GM12892 (cell line): ENCODE results near the gene FSHR.

ENCODE experiments used
- POLR2A ChIP-seq: IDR thresholded peaks from 2 replicates; pipeline ENCODE4 v1.6.1; 2011; ENCODE audit warnings: low read depth, low read length, control low read depth
- POLR2AphosphoS5 ChIP-seq: IDR thresholded peaks from 2 replicates; pipeline ENCODE4 v1.6.1; 2011; ENCODE audit warnings: low read depth, low read length, control low read depth

DNA sequence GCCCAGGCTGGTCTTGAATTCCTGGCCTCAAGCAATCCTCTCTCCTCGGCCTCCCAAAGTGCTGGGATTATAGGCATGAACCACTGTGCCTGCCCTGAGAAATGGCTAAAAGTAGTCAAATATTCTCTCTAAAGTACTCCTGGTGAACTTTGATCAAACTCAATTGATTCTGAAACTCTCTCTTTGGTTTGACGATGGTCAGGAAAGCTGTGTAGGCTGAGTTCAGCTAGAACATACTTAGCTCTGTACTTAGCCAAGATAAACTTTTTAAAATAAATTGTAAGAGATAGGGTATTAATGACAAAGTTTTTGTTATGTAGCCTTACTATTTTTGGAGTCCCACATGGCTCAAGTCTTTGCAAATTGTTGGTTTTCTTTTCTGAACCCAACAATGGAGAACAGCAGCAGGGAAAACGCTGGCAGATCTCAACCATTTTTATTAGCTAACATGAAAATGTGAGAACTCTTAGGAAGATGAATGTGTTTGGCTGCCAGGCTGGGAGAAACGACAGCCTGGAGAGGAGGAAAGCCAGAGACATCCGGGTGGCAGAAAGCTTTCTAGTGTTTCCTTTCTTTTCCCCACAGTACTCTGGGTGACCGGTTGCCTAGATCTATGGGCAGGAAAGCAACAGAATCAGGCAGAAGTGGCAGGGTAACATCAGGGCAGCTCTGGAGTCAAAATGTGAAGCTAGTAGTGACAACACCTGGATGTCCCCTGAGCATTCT is 205.8 kb downstream of the FSHR start:
- TF ChIP-seq POLR2A (no peak), POLR2AphosphoS5 (no peak)
